Heart left ventricle (tissue), 13 donors: ENCODE results near the gene PCSK1.

Experiments
- POLR2A ChIP-seq, 2 donors: fragments of 450-650 bp; IDR thresholded peaks; one replicate each; pipeline ENCODE4 v1.6.1; 2017; ENCODE audit warnings: antibody characterized with exemption in 2 of 2, mild to moderate bottlenecking in 2 of 2, moderate library complexity in 2 of 2
- TF ChIP-seq, protein P1 (sequence below), 12 donors: fragments of 200-600 bp; sonication (generic) in 4 of 12; IDR thresholded peaks; one replicate each; pipeline versions ENCODE4 v1.5.0 to v1.8.0; 2018 to 2022; ENCODE audit warnings: antibody characterized with exemption in 12 of 12, mild to moderate bottlenecking in 5 of 12
- donor health status: ischemic (EF 13 %, LVEDD 7.1; RV severe dilation, severe dysfunction).
- donor health status: DM: no; HTN: yes; CAD: no.
- donor health status: DM: no; HTN: no; CAD: no.
- donor health status: ischemic (EF 25% LVEDD 6.9; RV normal size, moderate dysfunction).
- donor health status: ischemic (EF 25% LVEDD 5.7; RV mildly dilated, moderate dysfunction).
- donor health status: ischemic (EF 35%, LVEDD 5.7; RV mildly dilated, moderate dysfunction).
- donor health status: nonischemic (EF 11% LVEDD 7.7; RV severe dilation, severe dysfunction).
- donor health status: DM: yes; HTN: yes; CAD: no.
- donor health status: PGD.
- donor health status: ischemic (EF 29% LVEDD 5.4; RV normal size, mild dysfunction).
- donor health status: nonischemic (EF 23%, LVEDD 6.1; RV moderate dilation, normal function).

DNA sequence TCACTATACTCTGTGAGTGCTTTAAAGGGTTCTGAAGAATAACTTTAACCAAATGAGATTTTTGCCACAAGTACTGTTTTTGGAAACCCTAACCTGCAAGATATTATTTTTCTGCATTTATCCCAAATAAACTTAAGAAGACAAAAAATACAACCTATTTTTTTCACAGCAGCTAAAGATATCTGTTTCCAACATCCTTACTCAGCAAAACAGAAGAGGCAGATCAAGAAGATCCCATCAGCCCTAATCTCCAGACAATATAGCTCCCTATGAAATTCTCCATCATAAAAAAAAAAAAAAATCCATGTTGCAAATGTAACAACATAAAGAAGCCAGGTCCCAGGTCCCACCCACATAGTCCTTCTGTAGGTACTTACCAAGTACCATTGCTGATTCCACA, 7.6 kb downstream of the PCSK1 start:
- TF ChIP-seq, protein P1, sequence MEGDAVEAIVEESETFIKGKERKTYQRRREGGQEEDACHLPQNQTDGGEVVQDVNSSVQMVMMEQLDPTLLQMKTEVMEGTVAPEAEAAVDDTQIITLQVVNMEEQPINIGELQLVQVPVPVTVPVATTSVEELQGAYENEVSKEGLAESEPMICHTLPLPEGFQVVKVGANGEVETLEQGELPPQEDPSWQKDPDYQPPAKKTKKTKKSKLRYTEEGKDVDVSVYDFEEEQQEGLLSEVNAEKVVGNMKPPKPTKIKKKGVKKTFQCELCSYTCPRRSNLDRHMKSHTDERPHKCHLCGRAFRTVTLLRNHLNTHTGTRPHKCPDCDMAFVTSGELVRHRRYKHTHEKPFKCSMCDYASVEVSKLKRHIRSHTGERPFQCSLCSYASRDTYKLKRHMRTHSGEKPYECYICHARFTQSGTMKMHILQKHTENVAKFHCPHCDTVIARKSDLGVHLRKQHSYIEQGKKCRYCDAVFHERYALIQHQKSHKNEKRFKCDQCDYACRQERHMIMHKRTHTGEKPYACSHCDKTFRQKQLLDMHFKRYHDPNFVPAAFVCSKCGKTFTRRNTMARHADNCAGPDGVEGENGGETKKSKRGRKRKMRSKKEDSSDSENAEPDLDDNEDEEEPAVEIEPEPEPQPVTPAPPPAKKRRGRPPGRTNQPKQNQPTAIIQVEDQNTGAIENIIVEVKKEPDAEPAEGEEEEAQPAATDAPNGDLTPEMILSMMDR (IDR thresholded peaks at IDR 0.05), result no peak
- TF ChIP-seq POLR2A (IDR thresholded peaks at IDR 0.05), result no peak
